Inferior parietal cortex (tissue), 1 donor: ENCODE results near the gene TTC7B.
"Not testable (repeated sequence)": the region's sequence is repeated elsewhere in the genome, so short reads cannot be mapped to it uniquely, and the experiment has no call there.

Experiments
- DNase-seq: peaks from one replicate; pipeline ENCODE4 v3.0.0-alpha.2; 2016; ENCODE audit errors: extremely low spot score

The TTC7B gene, protein sequence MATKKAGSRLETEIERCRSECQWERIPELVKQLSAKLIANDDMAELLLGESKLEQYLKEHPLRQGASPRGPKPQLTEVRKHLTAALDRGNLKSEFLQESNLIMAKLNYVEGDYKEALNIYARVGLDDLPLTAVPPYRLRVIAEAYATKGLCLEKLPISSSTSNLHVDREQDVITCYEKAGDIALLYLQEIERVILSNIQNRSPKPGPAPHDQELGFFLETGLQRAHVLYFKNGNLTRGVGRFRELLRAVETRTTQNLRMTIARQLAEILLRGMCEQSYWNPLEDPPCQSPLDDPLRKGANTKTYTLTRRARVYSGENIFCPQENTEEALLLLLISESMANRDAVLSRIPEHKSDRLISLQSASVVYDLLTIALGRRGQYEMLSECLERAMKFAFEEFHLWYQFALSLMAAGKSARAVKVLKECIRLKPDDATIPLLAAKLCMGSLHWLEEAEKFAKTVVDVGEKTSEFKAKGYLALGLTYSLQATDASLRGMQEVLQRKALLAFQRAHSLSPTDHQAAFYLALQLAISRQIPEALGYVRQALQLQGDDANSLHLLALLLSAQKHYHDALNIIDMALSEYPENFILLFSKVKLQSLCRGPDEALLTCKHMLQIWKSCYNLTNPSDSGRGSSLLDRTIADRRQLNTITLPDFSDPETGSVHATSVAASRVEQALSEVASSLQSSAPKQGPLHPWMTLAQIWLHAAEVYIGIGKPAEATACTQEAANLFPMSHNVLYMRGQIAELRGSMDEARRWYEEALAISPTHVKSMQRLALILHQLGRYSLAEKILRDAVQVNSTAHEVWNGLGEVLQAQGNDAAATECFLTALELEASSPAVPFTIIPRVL

DNA sequence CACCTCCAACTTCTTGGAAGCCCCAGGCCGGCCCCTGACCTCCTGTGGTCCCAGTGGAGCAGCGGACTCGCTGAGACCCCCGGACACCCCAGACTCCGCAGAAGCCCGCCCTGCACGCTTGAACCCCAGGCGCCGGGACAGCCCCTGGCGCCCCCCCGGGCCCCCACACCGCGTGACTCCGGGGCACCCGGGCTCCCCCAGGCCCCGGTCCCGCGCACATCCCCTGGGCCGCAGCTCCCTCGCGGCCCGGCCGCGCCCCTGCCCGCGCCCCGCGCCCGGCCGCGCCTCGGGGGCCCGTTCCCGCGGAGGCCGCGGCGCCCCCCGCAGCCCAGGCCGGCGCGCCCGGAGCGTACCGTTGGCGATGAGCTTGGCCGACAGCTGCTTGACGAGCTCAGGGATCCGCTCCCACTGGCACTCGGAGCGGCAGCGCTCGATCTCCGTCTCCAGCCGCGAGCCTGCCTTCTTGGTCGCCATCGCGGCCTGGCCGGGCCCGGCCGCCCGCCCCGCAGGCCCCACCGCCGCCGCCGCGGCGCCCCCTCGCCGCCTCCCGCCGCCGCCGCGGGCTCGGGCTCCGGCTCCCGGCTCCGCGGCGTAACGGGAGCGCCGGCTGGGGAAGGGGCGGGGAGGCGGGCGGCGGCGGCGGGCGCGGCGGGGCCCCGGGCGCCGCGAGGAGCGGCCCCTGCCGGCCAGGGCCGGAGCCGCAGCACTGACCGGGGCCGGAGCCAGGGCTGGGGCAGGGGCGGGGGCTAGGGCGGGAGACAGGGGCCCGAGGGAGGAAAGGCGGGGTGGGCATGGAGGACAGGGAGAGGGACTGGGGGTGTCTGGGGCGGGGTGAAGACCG is at the start of gene TTC7B:
Gene TTC7B, minus strand, starts transcription at position 609 of the 841 bp plus-strand sequence. Its CDS starts 135 bp downstream, at position 474.
- DNase-seq: no peak

DNA sequence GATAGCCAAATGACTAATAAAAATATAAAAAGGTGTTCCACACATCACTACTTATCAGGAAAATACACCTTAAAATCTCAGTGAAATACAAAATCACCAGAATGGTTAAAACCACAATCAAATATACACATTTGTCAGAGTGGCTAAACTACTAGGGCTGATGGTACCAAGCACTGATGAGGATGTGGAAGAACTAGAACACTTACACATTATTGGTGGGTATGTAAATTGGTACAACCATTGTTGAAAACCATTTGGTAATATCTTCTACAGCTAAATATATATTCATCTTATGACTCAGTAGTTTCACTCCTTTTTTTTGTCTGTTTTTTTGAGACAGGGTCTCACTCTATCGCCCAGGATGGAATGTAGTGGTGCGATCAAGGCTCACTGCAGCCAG is 48.5 kb upstream of the TTC7B start:
- DNase-seq: no peak

DNA sequence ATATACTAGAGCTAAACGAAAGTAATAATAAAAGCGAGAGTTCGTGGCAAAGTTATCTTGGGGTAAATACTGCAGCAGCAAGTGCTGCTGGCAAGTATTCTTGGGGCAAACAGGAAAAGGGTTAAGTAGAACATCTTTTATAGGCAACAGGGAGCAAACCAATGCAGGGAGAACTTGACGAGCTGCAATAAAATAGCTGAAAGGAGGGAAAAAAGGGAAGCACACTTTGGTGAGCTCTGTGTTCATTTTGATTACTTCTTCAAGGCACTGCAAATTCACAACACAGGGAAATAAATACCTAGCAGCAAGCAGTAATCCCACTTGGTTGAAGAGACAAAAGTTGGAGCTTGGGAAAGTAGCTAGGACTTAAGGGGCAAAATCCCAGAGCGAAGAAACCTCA is 42.3 kb upstream of the TTC7B start:
- no peak for DNase-seq

DNA sequence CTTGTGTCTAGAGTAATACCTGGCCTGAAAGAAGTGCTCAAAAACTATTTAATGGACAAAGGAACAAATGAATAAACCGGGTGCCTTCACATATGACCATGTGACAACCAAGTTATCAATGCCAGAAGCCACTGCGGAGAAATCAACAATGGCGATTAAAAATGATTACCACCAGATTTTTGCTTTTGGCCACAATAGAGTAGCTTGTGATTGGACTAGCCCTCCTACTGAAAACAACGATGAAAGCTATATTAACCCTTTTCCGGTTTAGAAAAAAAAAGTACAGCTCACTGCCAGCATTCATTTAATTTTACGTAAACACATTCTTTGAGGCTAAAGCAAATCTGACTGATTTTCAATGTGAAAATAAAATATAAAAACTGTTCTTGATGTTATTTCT is 41.6 kb upstream of the TTC7B start:
- no peak for DNase-seq

DNA sequence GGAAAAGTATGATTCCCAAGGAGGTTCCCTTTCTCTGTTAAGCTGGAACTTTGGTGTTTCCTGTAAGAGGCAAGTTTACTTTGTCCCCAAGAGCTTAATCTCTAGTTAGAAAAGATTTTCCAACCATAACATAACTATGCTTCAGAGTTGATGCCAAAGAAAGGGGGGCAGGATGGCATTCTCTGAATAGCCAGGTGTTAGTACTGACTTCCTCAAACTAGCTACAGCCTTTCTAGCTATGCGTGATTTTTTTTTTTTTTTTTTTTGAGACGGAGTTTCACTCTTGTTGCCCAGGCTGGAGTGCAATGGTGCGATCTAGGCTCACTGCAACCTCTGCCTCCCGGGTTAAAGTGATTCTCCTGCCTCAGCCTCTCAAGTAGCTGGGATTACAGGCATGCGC is 39.9 kb upstream of the TTC7B start:
- not testable (repeated sequence) for DNase-seq

DNA sequence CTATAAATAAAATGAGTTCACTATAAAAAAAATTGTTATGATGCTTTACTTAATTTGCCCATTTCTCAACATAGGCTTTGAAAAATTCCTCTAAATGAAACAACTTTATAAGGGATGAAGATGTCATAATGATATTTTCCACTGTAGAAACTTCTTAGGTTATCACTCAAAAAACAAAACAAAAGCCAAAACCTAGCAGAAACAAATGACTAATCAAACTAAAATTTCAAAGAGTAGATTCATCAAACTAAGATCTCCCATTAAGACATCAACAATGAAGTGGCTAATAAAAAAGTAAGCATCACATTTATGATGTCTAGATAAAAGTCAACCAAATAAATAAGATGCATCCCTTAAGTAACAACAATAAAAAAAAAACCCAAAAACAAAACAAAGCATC is 36.9 kb upstream of the TTC7B start:
- DNase-seq: no peak

DNA sequence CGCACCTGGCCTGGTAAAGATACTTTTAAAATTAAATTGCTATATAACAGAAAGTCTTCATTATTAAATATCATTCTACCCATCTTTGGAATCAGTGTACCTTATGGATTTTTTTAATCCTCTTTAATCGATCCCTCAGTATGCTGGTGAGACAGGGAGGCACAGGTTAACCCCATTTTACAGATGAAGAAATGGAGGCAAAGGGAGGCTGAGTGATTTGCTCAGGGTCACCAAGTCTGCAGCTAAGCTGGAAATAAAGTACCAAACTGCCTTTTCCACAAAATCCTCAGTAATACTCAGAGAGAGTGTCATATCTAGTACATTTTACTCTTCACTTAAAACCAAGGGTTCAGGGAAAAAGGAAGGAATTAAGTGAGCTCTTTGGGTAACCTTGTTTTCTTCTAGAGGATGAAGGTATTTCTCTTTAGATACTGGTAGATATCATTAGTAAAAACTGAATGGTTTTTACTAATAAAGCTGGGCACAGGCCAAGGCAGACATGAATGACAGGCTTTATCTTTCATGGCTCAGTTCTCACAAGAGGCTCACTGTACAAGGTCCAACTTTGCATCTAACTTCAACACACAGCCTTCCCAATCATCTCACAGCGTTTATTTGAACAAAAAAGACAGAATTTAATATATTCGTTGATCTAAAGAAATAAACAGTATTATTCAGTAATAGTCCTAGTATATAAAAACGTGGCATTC is 35.3 kb upstream of the TTC7B start:
- DNase-seq: no peak

DNA sequence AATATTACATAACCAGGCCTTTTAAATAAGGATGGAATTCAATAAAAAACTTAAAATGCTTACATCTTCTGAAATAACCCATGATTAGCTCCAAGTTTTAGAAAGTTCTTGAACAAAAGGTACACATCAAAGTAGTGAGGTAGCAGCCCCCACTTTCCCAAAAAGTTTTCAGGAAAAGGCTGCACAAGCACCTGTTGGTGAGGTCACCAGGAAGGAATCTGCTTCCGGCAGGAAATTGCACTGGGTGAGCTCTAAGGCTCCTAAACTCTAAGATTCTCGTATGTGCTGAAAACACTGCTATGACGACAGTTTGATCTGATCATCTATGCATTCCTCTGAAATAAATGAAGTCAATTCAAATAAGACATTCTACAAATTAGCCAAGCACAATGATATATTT is 34.3 kb upstream of the TTC7B start:
- no peak for DNase-seq

DNA sequence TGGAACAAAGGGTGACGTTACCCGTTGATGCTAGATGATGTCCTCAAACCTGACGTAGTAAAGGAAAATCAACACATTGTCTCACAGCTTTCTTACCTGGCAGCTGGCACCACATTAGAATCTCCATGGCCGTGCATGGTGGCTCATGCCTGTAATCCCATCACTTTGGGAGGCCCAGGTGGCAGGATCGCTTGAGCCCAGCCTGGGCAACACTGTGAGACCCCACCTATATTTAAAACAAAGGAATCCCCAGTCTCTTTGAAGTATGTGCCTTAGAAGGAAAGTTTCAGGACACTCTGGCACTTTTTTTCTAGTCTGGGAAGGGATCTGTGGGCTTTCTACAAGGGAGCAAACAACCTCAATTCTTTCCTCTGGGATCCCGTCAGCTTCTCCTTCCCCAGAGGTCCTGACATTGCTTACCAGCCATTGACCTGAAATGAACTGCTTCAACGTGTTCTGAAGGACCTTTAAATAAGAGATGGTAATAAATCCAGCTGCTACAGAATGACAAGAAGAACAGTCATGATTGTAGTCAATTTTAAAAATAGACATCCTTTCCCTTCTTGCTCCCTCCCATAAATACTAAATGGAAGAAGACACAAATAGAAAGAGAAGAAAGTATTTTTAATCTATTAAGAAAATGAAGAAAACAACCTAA is 33.7 kb upstream of the TTC7B start:
- no peak for DNase-seq

DNA sequence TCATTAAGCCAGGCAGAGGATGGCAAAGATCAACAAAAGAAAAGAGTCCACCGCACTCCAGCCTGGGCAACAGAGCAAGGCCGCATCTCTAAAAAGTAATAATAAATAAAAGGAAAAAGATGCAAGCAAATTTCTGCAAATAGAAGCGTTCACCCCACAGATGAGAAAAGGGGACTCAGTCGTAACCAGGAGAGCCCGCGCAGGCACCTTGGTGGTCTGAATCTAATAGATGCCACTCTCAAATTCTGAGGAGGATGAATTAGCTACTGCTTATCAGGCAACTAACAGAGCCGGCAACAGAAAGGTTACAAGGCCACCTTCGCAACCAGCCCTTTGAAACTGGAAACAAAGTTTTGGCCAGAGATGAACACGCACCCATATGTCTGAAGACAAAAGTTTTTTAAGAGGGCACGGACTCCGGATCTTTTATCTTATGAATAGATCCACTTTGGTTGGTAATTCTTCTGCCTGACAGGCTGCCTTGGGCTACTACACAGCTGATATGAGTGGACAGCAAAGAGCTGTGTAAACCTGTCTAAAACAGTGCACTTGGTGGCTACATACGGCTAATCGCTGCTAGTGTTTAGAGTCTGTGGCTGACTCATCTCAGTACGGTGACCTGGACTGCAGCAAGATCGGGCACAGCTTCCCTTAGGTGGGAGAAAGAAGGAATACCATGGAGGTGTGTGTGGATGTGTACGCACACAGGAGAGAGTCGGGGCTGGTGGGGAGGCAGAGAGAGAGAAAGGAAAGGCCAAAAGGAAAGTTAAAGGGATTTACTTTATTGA is 32.9 kb upstream of the TTC7B start:
- no peak for DNase-seq

DNA sequence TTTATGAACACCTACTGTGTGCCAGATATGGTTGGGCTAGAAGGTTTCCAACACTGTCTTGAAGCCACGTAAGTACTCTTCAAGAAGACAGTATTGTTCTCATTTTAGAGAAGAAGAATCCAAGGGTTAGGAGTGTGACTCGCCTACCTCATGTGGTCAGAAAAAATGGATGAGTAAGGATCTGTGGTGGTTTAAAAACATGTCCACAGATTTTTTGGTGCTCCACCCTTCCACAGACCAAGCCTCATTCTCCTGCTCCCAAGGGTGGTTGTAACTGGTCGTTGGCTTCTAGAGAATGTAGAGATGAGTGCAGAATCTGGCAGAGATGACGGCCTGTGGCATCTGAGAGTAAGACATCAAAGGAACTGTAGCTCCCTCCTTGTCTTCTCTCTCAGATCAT is 30.3 kb upstream of the TTC7B start:
- no peak for DNase-seq

DNA sequence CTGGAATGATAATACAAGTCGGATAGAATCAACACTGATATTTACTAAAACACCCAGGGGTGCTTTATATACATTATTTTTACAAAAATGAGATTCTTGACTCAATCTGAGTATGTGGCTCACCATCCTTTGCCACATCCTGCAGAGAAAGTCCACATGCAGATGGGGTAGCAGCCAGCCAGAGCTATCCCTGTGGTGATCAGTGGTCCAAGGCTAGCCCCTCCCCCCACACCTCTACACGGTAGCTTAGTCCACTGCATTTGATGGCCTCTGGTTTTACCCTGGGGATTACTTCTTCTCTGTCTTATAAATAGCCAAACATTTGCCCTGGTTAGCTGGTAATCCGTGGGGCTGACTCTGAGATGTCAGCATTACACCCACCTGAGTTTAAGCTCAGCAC is 28.1 kb upstream of the TTC7B start:
- no peak for DNase-seq

DNA sequence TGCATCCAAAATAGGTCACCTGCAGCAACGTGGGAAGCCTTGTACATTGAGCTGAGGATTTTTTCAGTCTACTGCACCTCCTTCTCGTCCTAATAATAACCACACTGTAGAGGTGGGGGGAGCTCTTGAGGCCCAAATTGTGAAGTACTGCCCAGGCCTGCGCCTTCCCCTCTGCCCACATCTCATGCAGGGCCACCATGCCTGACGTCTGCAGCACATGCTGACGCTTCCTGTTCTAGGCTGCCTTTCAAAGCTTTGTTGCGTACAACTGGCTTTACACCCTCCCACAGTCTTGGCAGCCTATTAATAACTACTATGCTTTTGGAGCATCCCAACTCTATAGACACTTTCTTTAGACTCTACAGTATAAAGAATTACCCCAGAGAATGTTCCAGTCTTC is 26.5 kb upstream of the TTC7B start:
- peak; percentile 53 for DNase-seq

DNA sequence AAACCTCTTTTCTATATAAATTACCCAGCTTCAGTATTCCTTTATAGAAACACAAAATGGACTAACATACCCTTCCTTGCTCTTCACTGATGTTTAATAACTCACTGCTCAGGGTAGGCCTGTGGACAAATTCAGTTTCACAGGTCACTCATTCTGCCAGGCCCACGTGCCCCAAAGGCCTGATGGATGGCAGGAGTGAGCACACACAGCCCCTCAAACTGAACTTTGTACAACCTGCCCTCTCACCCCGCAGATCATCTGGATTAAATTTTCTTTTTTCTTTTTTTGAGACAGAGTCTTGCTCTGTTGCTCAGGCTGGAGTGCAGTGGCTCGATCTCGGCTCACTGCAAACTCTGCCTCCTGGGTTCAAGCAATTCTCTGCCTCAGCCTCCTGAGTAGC is 24.4 kb upstream of the TTC7B start:
- DNase-seq: not testable (repeated sequence)

DNA sequence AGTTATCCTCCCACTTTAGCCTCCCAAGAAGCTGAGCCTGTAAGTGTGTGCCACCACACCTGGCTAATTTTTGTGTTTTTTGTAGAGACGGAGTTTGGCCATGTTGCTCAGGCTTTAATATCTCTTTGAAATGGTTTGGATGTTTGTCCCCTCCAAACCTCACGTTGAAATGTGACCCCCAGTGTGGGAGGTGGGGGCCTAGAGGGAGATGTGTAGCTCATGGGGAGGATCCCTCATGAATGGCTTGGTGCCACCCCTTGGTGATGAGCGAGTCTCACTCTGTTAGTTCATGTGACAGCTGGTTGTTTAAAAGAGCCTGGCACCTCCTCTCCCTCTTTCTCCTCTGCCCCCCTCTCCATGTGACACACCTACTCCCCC is 23.6 kb upstream of the TTC7B start:
- DNase-seq: no peak

DNA sequence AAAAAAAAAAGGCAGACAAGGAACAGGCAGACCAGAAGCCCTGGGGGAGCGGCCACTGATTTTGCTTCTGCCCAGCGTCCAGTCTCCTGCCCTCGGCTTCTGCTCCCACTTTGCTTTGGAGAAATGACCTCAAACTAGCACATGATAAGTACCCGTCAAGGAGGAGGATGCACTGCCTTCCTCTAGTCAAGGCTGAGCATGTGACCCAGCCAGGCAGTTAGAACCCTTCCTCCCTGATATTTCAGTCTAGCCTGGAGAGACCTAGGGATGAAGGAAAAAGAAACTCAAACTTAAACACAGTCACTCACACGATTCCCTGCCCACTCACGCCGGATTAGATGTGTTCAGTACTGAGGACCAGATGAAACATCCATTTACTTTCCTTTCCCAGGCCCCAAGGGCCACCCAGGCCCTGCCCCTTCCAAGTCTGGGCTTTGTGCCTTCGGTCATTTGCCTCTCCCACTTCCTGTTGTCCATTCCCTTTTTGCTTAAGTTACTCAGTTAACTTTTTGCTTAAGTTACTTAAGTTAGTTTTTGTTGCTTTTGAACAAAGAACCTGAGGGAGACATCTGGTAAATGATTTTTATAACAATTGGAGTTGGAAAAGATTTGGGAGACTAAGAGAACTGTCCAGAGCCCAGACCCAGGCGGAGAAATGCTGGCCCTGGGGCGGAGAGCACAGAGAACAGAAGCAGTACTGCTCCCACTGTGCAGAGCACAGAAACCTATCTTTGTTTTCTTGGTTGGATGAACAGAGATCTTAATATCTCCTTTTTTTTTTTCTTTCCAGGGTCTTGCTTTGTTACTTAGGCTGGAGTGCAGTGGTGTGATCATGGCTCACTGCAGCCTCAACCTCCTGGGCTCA is 23.0 kb upstream of the TTC7B start:
- DNase-seq: no peak

DNA sequence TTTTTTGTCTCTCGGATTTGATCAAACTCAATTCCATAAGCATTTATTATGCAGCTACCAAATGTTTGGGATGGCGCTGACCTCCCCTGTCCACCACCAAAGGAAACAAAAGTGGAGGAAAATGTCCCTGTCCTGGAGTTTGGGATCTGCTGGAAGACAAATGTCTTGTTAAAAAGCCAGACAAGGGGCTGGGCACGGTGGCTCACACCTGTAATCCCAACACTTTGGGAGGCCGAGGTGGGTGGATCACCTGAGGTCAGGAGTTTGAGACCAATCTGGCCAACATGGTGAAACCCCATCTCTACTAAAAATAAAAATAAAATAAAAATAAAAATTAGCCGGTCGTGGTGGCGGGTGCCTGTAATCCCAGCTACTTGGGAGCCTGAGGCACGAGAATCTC is 22.3 kb upstream of the TTC7B start:
- DNase-seq: not testable (repeated sequence)

DNA sequence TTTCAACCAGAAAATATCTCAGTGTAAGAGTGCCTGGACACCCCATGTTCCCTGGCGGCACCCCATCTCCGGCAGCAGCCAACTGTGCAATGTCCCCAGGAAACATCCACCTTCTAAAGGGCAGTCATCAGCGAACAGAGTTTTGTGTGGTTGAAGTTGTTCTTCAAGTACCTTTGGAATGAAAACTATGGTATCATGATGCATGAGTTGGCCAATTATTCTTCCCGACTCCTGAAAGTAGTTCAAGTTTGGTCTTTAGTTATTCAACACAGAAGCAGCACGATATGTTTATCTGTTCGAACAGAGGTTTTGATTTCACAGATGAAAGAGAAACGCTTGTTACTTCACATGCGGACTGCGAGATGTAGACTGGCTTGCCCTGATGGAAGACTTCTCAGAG is 21.1 kb upstream of the TTC7B start:
- no peak for DNase-seq

DNA sequence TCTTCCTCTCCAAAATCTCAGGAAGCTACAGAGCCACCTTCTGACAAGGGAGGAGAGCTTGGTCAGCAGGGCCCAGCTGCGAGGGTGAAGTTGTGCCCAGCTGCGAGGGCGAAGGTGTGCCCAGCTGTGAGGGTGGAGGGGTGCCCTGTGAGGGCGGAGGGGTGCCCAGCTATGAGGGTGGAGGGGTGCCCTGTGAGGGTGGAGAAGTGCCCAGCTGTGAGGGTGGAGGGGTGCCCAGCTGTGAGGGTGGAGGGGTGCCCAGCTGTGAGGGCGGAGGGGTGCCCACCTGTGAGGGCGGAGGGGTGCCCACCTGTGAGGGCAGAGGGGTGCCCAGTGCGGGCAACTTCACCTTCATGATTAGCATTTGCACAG is 20.4 kb upstream of the TTC7B start:
- DNase-seq: no peak
